ENCODE results near the gene CCDC88C. TPM values are rescaled to one million over a fixed set of nuclear protein-coding genes. Genes with fewer than 3 reads are reported as not detected.

CCDC88C gene
- total RNA-seq, 1 donor from 2014 or later = 48.2 TPM

- Mint-ChIP-seq H3K27ac (ENCODE audit: unreplicated experiment) (no peak overlapping the region), H3K4me1 (ENCODE audit: unreplicated experiment) (peaks cover 2% of the 10 kb centered on the region), H3K4me3 (ENCODE audit: unreplicated experiment) (no peak overlapping the region), H3K36me3 (ENCODE audit: low read depth, unreplicated experiment) (peaks cover 19% of the 10 kb centered on the region), H3K9me3 (ENCODE audit: unreplicated experiment) (no peaks in the 10 kb centered on the region), H3K27me3 (ENCODE audit: unreplicated experiment) (peaks cover 6% of the 10 kb centered on the region)
- no peak for TF ChIP-seq CTCF (IDR thresholded peaks at IDR 0.05; ENCODE audit: unreplicated experiment)
- no peak for DNase-seq (ENCODE audit: low spot score)
Measured at GRCh38 chr14:91356181-91356763, 61.3 kb downstream of the CCDC88C start.

GRCh38 chr14:91354979-91355685 is 62.5 kb downstream of the CCDC88C start:
- H3K27me3 Mint-ChIP-seq (ENCODE audit: unreplicated experiment) = peaks cover 6% of the 10 kb centered on the region
- peak; percentile 69 for TF ChIP-seq CTCF (IDR thresholded peaks at IDR 0.05; ENCODE audit: unreplicated experiment)
- DNase-seq (ENCODE audit: low spot score) = peak; percentile 71
- H3K4me3 Mint-ChIP-seq (ENCODE audit: unreplicated experiment) = no peak overlapping the region
- peaks cover 8% of the 10 kb centered on the region for H3K4me1 Mint-ChIP-seq (ENCODE audit: unreplicated experiment)
- H3K9me3 Mint-ChIP-seq (ENCODE audit: unreplicated experiment) = no peaks in the 10 kb centered on the region
- no peak overlapping the region for H3K27ac Mint-ChIP-seq (ENCODE audit: unreplicated experiment)
- H3K36me3 Mint-ChIP-seq (ENCODE audit: low read depth, unreplicated experiment) = peaks cover 19% of the 10 kb centered on the region

- Mint-ChIP-seq H3K4me1 (ENCODE audit: unreplicated experiment) (peaks cover 11% of the 10 kb centered on the region), H3K9me3 (ENCODE audit: unreplicated experiment) (no peaks in the 10 kb centered on the region), H3K27ac (ENCODE audit: unreplicated experiment) (no peak overlapping the region), H3K27me3 (ENCODE audit: unreplicated experiment) (peaks cover 6% of the 10 kb centered on the region), H3K36me3 (ENCODE audit: low read depth, unreplicated experiment) (peaks cover 19% of the 10 kb centered on the region), H3K4me3 (ENCODE audit: unreplicated experiment) (peak overlapping the region; percentile 74)
- no peak for TF ChIP-seq CTCF (IDR thresholded peaks at IDR 0.05; ENCODE audit: unreplicated experiment)
- no peak for DNase-seq (ENCODE audit: low spot score)
Measured at GRCh38 chr14:91354221-91354916, 63.3 kb downstream of the CCDC88C start.

GRCh38 chr14:91352728-91353692 is 64.6 kb downstream of the CCDC88C start:
- H3K27me3 Mint-ChIP-seq (ENCODE audit: unreplicated experiment) = peaks cover 6% of the 10 kb centered on the region
- H3K27ac Mint-ChIP-seq (ENCODE audit: unreplicated experiment) = peak overlapping the region; percentile 24
- no peak for DNase-seq (ENCODE audit: low spot score)
- peaks cover 12% of the 10 kb centered on the region for H3K36me3 Mint-ChIP-seq (ENCODE audit: low read depth, unreplicated experiment)
- peaks cover 23% of the 10 kb centered on the region for H3K4me1 Mint-ChIP-seq (ENCODE audit: unreplicated experiment)
- no peaks in the 10 kb centered on the region for H3K9me3 Mint-ChIP-seq (ENCODE audit: unreplicated experiment)
- TF ChIP-seq CTCF (IDR thresholded peaks at IDR 0.05; ENCODE audit: unreplicated experiment) = no peak
- peak overlapping the region; percentile 47 for H3K4me3 Mint-ChIP-seq (ENCODE audit: unreplicated experiment)

Data from endothelial cell (in vitro differentiated cells).